ENCODE results near the gene CTDSPL. TPM values are rescaled to one million over a fixed set of nuclear protein-coding genes. Genes with fewer than 3 reads are reported as not detected.

The CTDSPL gene
- total and polyA plus RNA-seq, 11 donors: 9.2 to 54.6 (median 36.0) TPM

GRCh38 chr3:37882711-37883110 lies 21.0 kb downstream of the CTDSPL start:
- TF ChIP-seq, protein P1, sequence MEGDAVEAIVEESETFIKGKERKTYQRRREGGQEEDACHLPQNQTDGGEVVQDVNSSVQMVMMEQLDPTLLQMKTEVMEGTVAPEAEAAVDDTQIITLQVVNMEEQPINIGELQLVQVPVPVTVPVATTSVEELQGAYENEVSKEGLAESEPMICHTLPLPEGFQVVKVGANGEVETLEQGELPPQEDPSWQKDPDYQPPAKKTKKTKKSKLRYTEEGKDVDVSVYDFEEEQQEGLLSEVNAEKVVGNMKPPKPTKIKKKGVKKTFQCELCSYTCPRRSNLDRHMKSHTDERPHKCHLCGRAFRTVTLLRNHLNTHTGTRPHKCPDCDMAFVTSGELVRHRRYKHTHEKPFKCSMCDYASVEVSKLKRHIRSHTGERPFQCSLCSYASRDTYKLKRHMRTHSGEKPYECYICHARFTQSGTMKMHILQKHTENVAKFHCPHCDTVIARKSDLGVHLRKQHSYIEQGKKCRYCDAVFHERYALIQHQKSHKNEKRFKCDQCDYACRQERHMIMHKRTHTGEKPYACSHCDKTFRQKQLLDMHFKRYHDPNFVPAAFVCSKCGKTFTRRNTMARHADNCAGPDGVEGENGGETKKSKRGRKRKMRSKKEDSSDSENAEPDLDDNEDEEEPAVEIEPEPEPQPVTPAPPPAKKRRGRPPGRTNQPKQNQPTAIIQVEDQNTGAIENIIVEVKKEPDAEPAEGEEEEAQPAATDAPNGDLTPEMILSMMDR (IDR thresholded peaks at IDR 0.05): no peak
- TF ChIP-seq POLR2A (IDR thresholded peaks at IDR 0.05): no peak
- intact Hi-C loops (cut with DNase I): loop anchor here in 1 of 10 donors (1.0 kb wide), 1 partner anchor 10 kb away; no protein-coding TSS in a partner anchor
- Histone ChIP-seq H3K27me3 (no peaks in the 10 kb centered on the region), H3K36me3 (no peaks in the 10 kb centered on the region), H3K4me3 (no peak overlapping the region), H3K9me3 (no peaks in the 10 kb centered on the region), H3K27ac (peak overlapping the region in 6 of 12 donors; percentile 0 to 54 (median 34)), H3K4me1 (peaks cover 0 to 68% (median 45%) of the 10 kb centered on the region in 12 donors)
- ATAC-seq (peak in 3 of 4 donors; percentile 59 to 72 (median 70)), DNase-seq (no peak)
- 50 to 61% (median 56%) methylated on average over 3 of the region's 3 CpGs for WGBS, 4 donors

DNA sequence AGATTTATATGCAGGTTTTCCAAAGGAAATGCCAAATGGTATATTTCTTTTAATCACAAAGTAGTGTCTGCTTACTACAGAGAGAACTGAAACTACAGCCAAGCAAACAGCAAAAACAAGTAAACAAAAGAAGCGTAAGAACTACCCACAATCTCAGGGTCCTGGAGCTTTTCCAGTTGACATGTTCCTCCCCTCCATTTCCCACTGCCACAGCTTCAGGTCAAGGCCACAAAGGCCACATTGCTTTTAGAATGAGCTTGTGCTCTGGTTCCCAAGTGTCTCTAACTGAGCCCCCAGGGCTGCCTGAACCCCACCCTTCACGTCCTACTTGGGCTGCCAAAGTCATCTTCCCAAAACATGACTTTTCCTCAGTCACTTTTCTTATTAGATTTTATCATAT lies 24.1 kb downstream of the CTDSPL start:
- Histone ChIP-seq H3K4me3 (no peak overlapping the region), H3K4me1 (peaks cover 0 to 85% (median 59%) of the 10 kb centered on the region in 12 donors), H3K27me3 (no peaks in the 10 kb centered on the region), H3K9me3 (no peaks in the 10 kb centered on the region), H3K36me3 (no peaks in the 10 kb centered on the region), H3K27ac (peak overlapping the region in 1 of 12 donors; percentile 9)
- intact Hi-C loops (cut with DNase I): no loop called here
- ATAC-seq (no peak), DNase-seq (no peak)
- no peak for TF ChIP-seq POLR2A (IDR thresholded peaks at IDR 0.05)
- TF ChIP-seq, protein P1 (IDR thresholded peaks at IDR 0.05): no peak
- WGBS, 4 donors: 45 to 60% (median 56%) methylated on average over 2 of the region's 2 CpGs

GRCh38 chr3:37886395-37886794 lies 24.7 kb downstream of the CTDSPL start:
- no peaks in the 10 kb centered on the region for H3K27me3 ChIP-seq
- no peaks in the 10 kb centered on the region for H3K9me3 ChIP-seq
- no peak for TF ChIP-seq POLR2A (IDR thresholded peaks at IDR 0.05)
- TF ChIP-seq, protein P1 (IDR thresholded peaks at IDR 0.05): no peak
- H3K4me3 ChIP-seq: no peak overlapping the region
- peaks cover 0 to 90% (median 65%) of the 10 kb centered on the region in 12 donors for H3K4me1 ChIP-seq
- DNase-seq (no peak), ATAC-seq (no peak)
- intact Hi-C loops (cut with DNase I): no loop called here
- H3K36me3 ChIP-seq: no peaks in the 10 kb centered on the region
- 85 to 99% (median 93%) methylated on average over 1 of the region's 1 CpG for WGBS, 4 donors
- H3K27ac ChIP-seq: no peak overlapping the region

DNA sequence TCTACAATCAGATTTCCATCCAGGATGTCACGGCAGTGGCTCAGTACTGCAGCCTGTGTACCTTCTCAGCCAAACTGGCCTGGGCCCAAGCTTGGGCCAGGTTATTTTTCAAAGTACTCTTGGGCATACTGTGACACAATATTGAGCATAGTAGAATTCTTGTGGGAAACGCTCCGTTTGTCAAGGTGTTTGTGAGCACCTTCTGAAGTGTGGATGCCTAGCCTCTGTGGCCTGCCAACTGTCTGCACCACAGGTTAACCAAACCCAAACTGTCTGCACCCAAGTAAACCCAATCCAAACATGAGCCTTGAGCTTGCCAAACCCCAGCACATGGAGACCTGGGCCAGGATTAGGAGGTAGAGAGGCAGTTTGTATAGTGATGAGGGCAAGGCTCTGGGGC lies 25.4 kb downstream of the CTDSPL start:
- no peaks in the 10 kb centered on the region for H3K27me3 ChIP-seq
- no peak overlapping the region for H3K4me3 ChIP-seq
- peak in 1 of 4 donors; percentile 37 for ATAC-seq
- no peak for TF ChIP-seq POLR2A (IDR thresholded peaks at IDR 0.05)
- TF ChIP-seq, protein P1 (IDR thresholded peaks at IDR 0.05): no peak
- no peak overlapping the region for H3K27ac ChIP-seq
- peaks cover 0 to 95% (median 69%) of the 10 kb centered on the region in 12 donors for H3K4me1 ChIP-seq
- H3K36me3 ChIP-seq: no peaks in the 10 kb centered on the region
- no peak for DNase-seq
- WGBS, 4 donors: 67 to 83% (median 71%) methylated on average over 3 of the region's 3 CpGs
- H3K9me3 ChIP-seq: no peaks in the 10 kb centered on the region
- intact Hi-C loops (cut with DNase I): no loop called here
